CMK (cell line): ENCODE data around the gene DTD1.
A peak's percentile ranks its signal among the peaks of the same experiment; 100 is the strongest.
"Not testable (repeated sequence)": the region's sequence is repeated elsewhere in the genome, so short reads cannot be mapped to it uniquely, and the experiment has no call there.

Source experiments
- DNase-seq: peaks from one replicate; pipeline ENCODE4 v3.0.0-alpha.2; 2010; ENCODE audit warnings: low read depth

Gene DTD1

DNA sequence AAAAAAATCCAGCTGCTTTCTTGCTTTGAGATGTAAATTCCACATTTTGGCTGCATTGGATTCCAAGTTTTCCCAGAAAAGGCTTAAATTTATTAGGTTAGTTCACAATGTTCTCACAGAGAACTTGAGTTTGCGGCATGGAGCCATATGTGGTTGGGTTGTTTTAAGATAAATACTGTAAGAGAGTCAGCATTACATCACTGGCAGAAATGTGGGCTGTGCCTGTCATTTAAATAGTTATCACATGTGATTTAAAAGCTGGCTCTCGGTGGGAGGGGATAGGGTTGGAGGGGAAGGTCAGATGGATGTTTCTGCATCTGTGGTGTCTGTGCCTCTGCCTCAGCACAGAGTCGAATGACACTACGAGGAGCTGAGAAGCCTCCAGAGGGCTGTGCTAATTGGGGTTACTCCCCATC lies 151.9 kb downstream of the DTD1 start:
- no peak for DNase-seq

GRCh38 chr20:18740726-18741125 lies 152.9 kb downstream of the DTD1 start:
- no peak for DNase-seq

DNA sequence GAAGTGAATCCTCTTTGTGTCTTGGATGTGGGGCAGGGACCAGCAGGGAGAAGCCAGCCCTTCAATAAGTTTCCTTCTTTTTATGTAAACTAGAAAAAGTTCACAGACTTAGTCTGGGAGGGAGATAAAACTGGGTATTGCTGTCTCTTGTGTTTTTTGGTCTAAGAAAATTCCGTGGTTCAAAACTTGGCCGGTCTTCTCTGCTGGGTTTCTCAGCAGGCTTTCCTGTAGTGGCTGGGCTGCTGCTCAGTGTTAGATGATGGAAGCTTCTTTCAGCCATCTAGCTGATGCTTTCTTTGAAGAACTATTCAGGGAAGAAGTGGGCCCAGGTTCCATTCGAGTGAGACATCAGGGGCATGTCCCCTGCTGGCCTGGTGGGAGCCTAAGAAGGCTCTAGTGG lies 155.0 kb downstream of the DTD1 start:
- no peak for DNase-seq

GRCh38 chr20:18743665-18744440 lies 156.0 kb downstream of the DTD1 start:
- no peak for DNase-seq

DNA sequence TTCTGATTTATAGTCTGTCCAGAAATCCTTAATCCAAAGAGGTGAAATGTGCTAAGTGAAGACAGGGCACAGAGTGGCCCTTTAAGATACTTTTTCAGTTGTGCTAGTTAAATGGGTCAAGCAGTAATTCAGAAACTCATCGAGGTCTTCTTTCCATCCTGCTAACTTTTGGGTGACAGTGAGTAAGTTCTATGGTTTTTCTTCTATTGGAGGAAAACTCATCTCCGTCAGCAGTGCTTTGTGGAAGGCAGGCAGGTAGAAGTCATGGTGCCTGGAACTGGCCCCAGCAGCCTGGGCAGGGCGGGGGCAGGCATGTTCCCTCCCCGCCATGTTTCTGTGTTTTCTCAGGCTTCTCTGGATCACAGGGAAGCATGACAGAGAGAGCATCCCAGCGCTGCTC lies 159.2 kb downstream of the DTD1 start:
- DNase-seq, result no peak

GRCh38 chr20:18748987-18749386 lies 161.1 kb downstream of the DTD1 start:
- DNase-seq, result no peak

DNA sequence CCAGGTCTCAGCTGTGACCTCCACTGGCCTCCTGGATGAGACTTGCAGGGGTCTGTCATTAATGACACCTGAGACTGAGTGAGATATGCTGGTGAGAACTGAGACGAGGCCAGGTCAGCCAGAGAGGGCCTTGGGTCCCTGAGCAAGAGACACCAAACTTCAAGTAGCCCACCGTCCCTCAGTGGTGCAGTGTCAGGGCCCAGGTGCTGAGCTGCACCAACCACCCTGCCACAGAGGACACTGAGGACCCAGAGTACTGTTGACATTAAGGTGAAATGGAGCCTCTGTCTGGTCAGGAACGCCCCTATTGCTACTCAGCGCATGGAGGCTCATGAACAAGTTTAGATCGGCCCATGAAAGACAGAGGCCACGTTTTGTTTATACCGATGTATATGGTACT lies 161.7 kb downstream of the DTD1 start:
- DNase-seq, result no peak

GRCh38 chr20:18750735-18751134 lies 162.9 kb downstream of the DTD1 start:
- no peak for DNase-seq

DNA sequence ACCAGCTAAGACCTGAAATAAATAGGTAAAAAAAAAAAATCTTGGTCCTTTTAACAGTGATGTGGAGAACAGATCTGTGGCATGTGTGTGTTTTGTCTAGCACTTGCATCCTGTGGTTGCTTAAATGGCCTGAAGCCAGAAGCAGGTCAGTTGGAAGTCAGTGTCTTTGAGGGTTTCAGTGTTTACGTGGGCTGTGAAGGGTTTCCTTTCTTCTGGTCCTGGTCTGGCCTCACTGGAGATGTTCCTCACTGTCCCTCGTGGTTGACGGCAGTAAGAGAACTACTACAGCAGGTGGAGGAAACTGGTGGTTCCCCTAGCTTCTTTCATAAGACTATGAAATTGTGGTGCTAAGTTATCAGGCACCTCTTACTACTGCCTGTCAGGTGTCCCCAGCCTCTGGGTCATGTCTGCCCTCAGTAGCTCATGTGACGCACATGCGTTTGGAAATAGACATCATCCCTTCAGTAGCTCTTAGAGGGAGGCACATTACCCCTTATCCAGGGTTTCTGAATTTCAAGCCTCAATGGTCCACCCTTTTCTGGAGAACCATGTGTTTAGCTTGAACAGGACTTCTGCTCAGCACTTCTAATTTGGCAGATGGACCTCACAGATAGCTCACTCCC lies 166.3 kb downstream of the DTD1 start:
- peak; percentile 45 for DNase-seq

DNA sequence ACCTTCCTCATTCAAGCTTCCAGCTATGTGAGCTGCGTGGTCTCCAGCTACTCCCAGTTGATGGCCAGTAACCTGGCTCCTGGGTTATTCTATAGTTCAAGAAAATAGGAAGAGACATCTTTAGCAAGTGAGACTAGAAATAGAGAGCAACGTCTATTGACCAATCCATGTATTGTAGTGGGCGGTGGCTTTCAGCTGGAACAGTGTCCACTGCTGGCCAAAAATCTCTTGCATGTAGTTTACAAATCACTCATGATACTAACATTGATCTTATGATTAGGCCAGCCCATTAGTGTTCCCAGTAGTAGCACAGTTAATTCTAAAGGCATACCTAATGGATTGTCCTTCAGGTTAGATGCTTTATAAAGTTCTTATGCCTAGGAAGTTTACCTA lies 166.8 kb downstream of the DTD1 start:
- DNase-seq, result no peak

DNA sequence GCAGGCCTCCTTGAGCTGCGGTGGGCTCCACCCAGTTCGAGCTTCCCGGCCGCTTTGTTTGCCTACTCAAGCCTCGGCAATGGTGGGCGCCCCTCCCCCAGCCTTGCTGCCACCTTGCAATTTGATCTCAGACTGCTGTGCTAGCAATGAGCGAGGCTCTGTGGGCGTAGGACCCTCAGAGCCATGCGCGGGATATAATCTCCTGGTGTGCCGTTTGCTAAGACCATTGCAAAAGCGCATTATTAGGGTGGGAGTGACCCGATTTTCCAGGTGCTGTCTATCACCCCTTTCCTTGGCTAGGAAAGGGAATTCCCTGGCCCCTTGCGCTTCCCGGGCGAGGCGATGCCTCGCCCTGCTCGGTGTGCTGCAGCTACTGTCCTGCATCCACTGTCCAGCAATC lies 173.0 kb downstream of the DTD1 start:
- not testable (repeated sequence) for DNase-seq

DNA sequence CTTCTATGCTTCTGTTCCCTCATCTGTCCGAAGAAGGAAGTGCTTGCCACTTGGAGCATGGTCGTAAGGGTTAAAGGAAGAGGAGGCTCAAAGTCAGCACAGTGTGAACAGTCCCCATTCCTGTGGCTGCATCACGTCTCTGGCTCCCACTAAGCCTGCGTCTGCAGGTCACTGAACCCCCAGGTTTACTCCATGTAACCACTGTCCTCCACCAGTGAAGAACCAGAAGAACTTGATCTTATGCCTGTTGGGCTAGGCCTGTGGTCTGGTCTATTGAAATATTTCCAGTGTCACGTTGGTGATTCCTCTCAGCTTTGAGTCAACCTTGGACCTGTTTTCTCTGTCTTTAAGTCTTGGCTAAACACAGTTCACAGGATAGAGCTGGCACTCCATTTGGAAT lies 179.8 kb downstream of the DTD1 start:
- no peak for DNase-seq

GRCh38 chr20:18773566-18773965 lies 185.7 kb downstream of the DTD1 start:
- DNase-seq, result no peak

DNA sequence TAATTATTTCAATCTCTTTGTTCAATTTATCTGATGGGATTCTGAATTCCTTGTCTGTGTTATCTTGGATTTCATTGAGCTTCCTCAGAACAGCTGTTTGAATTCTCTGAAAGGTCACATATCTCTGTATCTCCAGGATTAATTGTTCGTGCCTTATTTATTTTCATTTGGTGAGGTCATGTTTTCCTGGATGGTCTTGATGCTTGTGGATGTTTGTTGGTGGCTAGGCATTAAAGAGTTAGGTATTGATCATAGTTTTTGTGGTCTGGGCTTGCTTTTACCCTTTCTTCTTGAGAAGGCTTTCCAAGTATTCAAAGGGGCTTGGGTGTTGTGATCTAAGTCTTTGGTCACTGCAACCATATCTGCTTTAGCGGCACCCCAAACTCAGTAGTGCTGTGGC lies 186.4 kb downstream of the DTD1 start:
- no peak for DNase-seq

GRCh38 chr20:18775633-18776032 lies 187.8 kb downstream of the DTD1 start:
- no peak for DNase-seq

DNA sequence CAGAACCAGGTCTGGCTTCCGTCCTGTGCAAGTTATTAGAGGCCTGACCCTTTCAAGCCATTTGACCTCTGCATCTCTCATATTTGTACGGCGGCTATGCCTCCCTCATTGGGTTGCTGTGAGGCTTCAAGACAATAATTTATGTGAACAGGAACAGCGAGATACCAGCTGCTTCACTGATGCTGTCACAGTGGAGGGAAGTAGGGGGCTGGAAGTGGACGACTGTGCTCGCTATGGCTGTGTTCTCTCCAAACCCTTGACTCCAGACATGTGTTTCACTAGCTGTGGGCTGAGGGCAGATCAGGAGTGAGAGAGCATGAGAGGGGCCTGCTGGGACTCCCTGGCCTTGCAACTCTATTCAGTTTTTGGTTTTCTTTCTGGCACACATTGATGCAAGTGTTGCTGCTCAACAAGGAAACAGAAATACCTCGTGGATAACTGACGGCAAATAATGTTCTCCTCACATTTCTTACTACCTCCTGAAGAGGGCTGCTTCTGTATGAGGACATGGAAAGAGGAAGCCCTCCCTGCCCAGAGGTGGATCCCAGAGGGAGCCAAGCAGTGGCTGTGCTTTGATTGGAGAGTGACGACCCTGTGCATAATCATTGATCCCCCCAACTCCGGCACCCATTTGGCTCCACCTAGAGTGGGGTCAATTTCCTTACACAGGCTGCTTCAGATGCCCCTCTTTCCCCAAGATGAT lies 191.0 kb downstream of the DTD1 start:
- no peak for DNase-seq

- no peak for DNase-seq
These were observed 192.7 kb downstream of the DTD1 start for GRCh38 chr20:18780385-18781130.

DNA sequence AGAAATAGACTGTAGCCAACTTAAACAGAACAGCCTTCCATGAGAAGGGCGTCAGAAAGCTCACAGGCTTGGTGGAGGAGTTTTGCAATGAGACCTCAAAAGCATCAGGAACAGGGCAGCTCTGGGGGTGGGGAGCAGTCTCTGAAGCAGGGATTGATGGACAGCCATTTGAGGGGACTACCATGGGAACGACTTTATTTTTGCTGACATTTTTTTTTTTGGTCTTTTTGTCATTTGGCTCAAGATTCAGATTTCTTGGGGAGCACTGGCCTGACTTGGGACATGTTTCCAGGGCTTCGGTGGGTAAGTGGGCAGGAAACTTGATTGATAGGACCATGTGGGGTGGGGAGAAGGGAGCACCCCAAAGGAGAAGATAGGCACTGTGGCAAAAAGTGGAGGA lies 193.7 kb downstream of the DTD1 start:
- DNase-seq, result no peak

DNA sequence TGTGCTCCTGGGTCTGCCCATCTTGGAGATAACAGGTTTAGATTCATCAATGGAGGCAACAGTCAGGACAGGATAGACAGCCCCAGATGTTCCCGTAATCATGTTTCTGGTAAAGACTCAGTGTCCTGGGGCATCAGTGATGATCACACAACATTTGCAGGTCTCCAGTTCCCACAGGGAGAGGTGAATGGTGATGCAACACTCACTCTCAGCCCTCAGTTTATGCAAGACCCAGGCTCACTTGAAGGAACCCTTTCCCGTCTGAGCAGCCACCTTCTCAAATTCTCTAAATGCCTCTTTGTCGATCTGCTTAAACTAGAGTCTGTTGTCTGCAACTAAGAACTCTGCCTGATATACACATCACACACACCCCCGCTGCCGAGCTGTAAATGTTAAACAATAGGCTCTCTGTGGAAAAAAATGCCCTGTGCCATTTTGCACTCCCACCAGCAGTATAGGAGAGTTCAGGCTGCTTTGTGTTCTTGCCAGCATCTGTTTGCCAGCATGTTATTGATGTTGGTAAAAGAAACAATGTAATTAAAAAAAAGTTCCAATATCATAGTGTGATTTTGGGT lies 195.6 kb downstream of the DTD1 start:
- no peak for DNase-seq

- DNase-seq, result not testable (repeated sequence)
These were observed 199.2 kb downstream of the DTD1 start for GRCh38 chr20:18787046-18787445.

GRCh38 chr20:18788021-18788420 lies 200.2 kb downstream of the DTD1 start:
- DNase-seq, result no peak

DNA sequence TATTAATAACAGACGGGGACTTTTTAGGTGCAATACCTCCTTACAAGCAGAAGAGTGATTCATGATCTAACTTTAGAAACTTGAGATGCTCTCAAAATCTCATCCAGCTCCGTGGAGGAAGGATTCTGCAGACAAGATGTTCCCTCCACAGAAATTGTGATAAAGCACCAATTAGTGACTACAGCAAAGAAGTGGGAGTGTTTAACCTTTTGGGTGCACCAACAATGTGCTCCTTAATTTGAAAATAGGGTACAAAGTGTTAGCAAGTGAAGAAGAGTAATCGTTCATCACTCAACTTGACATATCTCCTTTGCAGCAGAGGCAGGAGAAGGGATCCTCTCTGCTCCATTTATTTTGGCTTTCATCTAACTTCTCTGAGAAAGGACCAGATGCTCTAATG lies 202.9 kb downstream of the DTD1 start:
- no peak for DNase-seq
